Left hindlimb (tissue), 1 donor: ENCODE data around the gene SRSF10.
"Not testable (repeated sequence)": the region's sequence is repeated elsewhere in the genome, so short reads cannot be mapped to it uniquely, and the experiment has no call there.

Experiments used
- DNase-seq: peaks from one replicate; pipeline ENCODE4 v3.0.0-alpha.2; 2018

The SRSF10 gene

GRCh38 chr1:23979881-23980727 is at the start of gene SRSF10:
SRSF10 (minus strand) TSS chr1:23980327; CDS start chr1:23980255, 72 bp downstream.
- peak; percentile 99 for DNase-seq

DNA sequence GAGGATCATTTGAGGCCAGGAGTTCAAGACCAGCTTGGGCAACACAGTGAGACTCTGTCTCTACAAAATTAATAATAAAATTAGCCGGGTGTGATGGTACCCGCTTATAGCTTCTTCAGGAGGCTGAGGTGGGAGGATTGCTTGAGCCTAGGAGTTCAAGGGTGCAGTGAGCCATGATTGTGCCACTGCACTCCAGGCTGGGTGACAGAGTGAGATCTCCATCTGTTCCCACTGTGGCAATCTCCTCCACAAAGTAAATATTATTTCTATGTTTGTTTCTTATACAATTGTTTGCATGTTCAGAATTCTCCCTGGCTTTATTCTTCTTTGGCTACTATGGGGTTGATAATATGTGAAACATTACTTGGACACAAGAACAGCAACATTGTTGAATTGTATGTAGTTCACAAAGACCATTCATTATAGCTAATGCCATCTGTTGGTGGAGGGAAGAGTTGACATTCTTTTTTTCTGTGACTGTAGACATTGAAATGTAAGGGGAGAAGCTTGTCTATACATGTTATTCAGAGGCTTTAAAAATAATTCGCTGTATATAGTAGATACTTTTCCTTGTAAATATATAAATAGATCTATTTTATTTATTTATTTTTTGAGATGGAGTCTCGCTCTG is 47.8 kb upstream of the SRSF10 start:
- DNase-seq, result no peak

DNA sequence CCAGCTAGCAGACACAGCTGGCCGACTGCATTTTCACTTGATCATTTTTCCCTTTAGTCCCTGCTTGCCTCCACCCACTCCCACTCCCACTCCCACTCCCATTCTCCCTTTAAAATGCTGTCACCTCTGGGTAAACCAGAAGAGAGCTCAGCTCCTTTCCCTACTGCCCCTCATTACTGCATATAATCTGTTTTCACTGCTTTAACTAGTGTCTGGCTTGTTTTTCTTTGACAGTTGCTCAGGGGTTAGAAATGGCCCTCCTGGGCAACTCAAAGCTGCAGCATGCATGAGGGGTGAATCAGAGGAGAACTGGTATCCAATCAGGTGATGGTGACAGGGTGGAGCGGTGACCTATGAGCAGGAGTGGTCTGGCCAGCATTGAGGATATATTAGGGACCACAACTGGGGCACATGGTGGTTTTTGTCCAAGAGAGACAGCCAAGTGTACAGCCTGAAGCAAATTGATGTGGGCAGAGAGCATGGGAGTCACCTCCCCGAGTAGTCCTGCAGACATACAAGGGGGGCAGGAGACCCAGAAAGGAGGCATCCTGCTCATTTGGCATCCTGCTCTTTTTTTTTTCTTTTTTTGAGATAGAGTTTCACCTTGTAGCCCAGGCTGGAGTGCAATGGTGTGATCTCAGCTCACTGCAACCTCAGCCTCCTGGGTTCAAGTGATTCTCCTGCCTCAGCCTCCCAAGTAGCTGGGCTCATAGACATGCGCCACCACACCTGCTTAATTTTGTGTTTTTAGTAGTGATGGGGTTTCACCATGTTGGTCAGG is 42.6 kb upstream of the SRSF10 start:
- DNase-seq, result no peak

GRCh38 chr1:24021403-24022266 is 41.5 kb upstream of the SRSF10 start:
- DNase-seq, result no peak

GRCh38 chr1:24020470-24020869 is 40.3 kb upstream of the SRSF10 start:
- no peak for DNase-seq

DNA sequence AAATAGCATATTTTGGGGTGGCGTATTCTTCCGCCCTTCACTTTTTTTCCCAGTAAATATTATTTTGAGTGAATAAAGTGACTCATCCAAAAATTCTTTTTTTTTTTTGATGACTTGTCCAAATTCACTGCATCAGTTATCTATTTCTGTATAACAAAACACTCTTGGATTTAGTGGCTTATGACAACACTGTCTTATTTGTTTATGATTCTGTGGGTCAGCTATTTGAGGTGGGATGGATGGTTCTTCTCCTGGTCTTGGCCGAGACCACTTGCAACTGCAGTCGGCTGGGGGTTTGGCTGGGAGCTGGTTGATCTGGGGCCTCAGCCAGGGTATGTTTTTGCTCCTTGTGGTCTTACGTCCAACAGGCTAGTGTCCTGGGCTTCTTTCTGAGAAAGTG is 39.9 kb upstream of the SRSF10 start:
- peak; percentile 63 for DNase-seq

DNA sequence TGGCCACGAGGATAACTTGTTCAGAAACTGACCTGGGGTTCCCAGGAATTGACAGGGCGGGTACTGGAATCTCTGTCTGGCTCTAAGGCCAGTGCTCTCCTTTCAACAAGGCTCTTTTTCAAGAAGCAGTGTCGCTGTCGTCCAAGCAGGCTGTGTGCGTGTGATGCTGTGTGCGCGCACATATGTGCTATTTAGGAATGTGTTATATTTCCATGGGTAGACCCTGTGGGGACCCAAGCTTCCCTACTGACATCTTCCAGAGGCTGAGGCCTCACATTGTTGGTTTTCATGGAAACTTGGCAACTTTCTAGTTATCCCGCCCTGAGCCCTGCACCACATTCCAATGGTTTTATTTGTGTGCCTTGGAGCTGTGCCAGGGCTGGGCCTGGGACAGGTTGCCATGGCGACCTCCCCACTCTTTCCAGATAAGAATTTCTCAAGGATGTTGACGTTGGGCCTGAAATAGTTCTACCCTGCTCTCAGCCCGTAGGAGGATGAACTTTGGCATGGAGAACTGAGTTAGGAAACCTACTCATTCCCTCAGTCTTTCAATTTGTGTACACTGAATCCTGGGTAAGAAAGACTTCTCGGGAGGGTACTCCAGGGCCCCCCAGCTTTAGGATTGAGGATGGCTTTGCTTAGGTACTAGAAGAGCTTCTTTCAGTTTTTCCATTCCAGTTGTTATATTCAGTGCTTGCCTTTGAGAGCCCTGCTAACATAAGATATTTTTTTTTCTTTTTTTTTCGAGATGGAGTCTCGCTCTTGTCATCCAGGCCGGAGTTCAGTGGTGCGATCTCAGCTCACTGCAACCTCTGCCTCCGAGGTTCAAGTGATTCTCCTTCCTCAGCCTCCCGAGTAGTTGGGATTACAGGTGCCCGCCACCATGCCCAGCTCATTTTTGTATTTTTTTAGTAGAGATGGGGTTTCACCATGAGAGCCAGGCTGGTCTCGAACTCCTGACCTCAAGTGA is 38.8 kb upstream of the SRSF10 start:
- DNase-seq, result peak; percentile 97

DNA sequence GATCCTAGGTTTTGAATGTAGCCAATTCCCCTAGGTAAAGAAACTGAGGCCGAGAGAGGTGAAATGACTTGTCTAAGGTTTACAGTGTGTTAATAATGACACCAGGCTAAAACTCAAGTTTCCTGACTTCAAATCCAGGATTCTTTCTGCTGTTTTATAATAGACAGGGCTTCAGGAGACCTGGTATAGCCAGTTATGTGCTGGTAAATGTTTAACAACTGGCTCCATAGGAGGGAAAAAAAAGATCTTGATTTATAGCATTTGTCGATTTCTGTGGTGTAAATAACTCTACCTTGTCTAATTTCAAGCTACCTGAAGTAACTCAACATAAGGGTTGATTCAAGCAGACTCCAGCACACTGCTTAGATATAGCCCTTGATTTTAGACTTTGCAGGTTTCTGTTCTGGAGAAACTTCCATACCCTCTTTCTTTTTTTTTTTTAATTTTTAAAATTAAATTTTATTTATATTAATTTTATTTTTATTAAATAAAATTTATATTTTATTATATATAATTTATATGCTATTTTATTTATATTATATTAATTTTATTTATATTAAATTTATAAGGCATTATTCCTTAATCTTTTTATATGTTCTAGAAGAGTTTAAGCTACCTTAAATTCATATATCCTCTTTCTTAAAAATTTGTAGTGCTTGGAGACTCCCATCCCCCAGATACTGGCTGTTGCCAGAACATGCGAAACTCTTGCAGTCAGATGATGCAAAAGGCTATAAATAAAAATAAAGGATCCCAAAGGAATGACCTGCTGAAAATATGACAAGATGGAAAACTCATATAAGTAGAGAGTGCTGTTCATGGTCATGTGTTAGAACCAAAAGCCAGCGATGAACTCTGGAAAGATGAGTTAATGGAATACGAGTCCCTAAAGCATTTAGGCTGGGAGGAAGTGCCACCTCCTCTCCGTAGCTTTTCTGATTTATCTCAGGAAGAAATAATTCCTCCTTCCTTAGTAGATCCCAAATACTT is 35.4 kb upstream of the SRSF10 start:
- peak; percentile 52 for DNase-seq

- not testable (repeated sequence) for DNase-seq
Measured at GRCh38 chr1:24012878-24013277, 32.8 kb upstream of the SRSF10 start.

GRCh38 chr1:24010650-24011049 is 30.5 kb upstream of the SRSF10 start:
- no peak for DNase-seq

GRCh38 chr1:24009406-24009805 is 29.3 kb upstream of the SRSF10 start:
- DNase-seq, result no peak

DNA sequence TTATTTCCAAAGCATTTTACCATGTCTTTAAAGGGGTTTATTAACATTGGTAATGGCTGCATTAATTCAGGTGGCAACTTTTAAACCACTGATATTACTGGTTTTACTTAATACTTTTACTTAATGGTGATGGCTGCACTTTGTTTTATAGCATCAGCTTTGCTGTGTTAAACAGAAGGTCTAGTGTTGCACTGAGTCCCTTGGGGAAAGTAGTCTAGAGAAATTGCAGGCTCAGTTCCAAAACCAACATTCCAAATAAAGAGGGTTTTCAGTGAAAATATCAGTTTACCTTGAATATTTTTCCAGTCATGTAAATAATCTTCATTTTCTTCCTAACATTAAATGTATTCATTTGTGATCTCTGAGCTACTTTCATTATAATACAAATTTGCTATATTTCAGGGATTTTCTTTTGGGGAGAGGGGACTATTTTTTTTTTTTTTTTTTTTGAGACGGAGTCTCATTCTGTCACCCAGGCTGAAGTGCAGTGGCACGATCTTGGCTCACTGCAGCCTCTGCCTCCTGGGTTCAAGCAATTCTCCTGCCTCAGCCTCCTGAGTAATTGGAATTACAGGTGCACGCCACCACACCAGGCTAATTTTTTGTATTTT is 28.6 kb upstream of the SRSF10 start:
- not testable (repeated sequence) for DNase-seq

DNA sequence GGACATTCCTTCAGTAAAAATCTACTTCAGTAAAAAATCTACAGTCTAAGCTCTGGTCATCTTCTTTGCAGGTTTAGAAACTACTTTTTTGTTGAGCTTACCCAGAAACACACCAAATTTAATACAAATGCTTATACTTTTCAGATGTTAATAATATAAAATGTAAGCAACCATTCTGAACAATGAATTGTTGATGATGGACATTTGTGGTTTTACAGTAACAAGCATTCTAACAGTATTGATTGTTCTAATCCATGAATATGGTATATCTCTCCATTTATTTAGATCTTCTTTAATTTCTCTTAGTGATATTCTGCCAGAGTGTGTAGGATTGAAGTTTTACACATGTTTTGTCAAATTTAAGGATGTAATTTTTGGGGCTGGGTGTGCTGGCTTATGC is 27.0 kb upstream of the SRSF10 start:
- no peak for DNase-seq

- DNase-seq, result no peak
Measured at GRCh38 chr1:24005163-24005562, 25.0 kb upstream of the SRSF10 start.

DNA sequence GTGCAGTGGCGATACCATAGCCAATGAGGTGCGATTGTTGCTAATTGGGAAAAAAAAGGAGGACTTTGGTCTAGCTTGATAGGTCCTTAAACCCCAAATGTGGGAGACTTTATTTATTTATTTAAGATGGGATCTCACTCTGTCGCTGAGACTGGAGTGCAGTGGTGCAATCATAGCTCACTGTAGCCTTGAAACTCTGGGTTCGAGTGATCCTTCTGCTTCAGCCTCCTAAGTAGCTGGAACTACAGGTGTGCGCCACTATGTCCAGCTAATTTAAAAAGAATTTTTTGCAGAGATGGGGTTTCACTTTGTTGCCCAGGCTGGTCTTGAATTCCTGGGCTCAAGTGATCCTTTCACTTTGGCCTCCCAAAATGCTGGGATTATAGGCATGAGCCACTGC is 24.0 kb upstream of the SRSF10 start:
- DNase-seq, result no peak

- no peak for DNase-seq
Measured at GRCh38 chr1:24003331-24003972, 23.3 kb upstream of the SRSF10 start.

DNA sequence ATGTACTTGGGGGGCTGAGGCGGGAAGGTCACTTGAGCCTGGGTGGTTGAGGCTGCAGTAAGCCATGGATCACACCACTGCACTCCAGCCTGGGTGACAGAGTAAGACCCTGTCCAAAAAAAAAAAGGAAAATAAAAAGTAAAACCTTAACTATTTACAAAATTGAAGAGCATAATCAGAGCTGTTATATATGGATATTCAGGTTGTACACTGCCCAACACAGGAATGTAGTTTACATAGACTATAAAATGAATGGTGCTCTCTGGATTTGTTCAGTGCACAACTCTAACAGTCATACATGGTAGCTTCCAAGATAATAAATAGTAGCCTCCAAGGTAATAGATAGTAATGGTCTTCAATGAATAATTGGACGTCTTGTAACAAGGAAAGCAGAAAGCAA is 22.6 kb upstream of the SRSF10 start:
- DNase-seq, result no peak

GRCh38 chr1:23999156-23999671 is 19.1 kb upstream of the SRSF10 start:
- no peak for DNase-seq

- no peak for DNase-seq
Measured at GRCh38 chr1:23997812-23998211, 17.7 kb upstream of the SRSF10 start.
